ENCODE data around the gene MRPS9.

DNA sequence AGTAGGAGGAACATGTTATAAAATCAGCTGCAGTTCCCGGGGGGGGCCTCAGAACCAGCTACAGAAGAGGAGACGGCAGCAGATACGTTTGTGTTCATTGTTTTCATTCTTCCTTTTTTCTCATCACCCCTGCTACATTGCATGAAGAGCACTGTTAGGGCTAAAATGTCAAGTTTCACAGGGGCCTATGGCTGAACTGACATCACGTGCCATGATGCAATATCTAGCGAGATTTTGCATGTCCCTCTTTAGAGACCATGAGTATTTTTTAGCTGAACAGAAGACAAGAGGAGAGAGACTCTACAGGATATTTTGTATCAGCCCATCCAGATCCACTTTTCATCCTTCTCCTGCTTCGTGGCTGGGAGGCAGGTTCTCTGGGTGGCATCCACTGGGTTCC, 97.6 kb downstream of the MRPS9 start:
- TF ChIP-seq, protein P1, sequence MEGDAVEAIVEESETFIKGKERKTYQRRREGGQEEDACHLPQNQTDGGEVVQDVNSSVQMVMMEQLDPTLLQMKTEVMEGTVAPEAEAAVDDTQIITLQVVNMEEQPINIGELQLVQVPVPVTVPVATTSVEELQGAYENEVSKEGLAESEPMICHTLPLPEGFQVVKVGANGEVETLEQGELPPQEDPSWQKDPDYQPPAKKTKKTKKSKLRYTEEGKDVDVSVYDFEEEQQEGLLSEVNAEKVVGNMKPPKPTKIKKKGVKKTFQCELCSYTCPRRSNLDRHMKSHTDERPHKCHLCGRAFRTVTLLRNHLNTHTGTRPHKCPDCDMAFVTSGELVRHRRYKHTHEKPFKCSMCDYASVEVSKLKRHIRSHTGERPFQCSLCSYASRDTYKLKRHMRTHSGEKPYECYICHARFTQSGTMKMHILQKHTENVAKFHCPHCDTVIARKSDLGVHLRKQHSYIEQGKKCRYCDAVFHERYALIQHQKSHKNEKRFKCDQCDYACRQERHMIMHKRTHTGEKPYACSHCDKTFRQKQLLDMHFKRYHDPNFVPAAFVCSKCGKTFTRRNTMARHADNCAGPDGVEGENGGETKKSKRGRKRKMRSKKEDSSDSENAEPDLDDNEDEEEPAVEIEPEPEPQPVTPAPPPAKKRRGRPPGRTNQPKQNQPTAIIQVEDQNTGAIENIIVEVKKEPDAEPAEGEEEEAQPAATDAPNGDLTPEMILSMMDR (IDR thresholded peaks at IDR 0.05) = no peak
- TF ChIP-seq POLR2A (IDR thresholded peaks at IDR 0.05) = no peak

Data from vagina (tissue), 2 donors.